Peyer's patch (tissue), 4 donors: ENCODE measurements around the gene COG5.

ENCODE experiments used
- POLR2A ChIP-seq, 2 donors: fragments of 450-650 bp; IDR thresholded peaks; one replicate each; pipeline ENCODE4 v1.5.1; 2017; ENCODE audit warnings: antibody characterized with exemption in 2 of 2, mild to moderate bottlenecking in 2 of 2, moderate library complexity in 2 of 2
- TF ChIP-seq, protein P1 (sequence below), 6 experiments: fragments of 450-650 bp in 4 of 6; fragments of 200-600 bp in 2 of 6; sonication (generic) in 1 of 6; IDR thresholded peaks; one replicate each; pipeline ENCODE4 v1.5.1; 2017 to 2019; ENCODE audit warnings: antibody characterized with exemption in 6 of 6, mild to moderate bottlenecking in 3 of 6, moderate library complexity in 1 of 6

GRCh38 chr7:107381453-107381852 lies 182.3 kb downstream of the COG5 start:
- TF ChIP-seq, protein P1, sequence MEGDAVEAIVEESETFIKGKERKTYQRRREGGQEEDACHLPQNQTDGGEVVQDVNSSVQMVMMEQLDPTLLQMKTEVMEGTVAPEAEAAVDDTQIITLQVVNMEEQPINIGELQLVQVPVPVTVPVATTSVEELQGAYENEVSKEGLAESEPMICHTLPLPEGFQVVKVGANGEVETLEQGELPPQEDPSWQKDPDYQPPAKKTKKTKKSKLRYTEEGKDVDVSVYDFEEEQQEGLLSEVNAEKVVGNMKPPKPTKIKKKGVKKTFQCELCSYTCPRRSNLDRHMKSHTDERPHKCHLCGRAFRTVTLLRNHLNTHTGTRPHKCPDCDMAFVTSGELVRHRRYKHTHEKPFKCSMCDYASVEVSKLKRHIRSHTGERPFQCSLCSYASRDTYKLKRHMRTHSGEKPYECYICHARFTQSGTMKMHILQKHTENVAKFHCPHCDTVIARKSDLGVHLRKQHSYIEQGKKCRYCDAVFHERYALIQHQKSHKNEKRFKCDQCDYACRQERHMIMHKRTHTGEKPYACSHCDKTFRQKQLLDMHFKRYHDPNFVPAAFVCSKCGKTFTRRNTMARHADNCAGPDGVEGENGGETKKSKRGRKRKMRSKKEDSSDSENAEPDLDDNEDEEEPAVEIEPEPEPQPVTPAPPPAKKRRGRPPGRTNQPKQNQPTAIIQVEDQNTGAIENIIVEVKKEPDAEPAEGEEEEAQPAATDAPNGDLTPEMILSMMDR (IDR thresholded peaks at IDR 0.05): no peak
- no peak for TF ChIP-seq POLR2A (IDR thresholded peaks at IDR 0.05)
